ENCODE results near the gene SPEG.

DNA sequence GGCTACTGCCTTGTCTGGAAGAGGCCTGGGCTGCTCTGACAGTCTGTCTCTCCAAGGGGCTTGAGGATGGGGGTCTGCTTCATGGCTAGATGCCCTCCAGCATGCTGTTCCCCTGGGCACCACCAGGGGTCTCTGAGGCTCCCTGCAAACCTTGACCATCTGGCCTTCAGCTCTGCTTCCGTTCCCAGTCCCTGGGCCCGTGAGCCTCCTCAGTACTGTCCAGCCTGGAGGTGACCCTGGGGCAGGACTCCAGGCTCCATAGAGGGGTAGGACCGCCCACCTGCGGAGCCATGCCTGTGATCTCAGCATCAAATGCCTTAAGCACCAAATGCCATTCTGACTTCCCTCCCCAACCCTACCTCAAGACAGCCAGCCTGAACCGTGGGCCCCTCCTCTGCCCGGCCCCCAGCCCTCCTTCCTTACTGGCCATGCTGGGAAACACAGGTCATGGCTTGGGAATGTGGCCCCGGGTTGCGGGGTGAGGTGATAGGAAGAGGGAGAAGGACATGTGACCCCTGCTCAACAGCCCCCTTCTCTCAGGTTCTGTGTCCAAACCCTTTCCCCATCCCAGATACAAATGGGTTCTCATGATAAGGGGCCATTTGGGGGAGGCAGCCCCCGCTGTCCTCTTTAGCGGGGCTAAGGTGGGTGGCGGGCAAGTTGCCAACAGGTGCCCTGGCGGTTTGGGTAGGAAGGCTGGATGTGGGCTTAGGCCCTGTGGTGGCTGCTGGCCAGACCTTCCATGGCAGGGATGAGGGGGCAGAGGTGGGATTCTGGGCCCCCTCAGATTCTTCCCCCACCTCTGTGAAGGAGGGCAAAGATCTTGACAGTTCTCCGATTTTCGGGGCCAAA, 25.0 kb downstream of the SPEG start:
- TF ChIP-seq, protein P1, sequence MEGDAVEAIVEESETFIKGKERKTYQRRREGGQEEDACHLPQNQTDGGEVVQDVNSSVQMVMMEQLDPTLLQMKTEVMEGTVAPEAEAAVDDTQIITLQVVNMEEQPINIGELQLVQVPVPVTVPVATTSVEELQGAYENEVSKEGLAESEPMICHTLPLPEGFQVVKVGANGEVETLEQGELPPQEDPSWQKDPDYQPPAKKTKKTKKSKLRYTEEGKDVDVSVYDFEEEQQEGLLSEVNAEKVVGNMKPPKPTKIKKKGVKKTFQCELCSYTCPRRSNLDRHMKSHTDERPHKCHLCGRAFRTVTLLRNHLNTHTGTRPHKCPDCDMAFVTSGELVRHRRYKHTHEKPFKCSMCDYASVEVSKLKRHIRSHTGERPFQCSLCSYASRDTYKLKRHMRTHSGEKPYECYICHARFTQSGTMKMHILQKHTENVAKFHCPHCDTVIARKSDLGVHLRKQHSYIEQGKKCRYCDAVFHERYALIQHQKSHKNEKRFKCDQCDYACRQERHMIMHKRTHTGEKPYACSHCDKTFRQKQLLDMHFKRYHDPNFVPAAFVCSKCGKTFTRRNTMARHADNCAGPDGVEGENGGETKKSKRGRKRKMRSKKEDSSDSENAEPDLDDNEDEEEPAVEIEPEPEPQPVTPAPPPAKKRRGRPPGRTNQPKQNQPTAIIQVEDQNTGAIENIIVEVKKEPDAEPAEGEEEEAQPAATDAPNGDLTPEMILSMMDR (IDR thresholded peaks at IDR 0.05; ENCODE audit: low read depth, low read length): peak; percentile 64
- no peak for TF ChIP-seq EZH2phosphoT487 (IDR thresholded peaks at IDR 0.05; ENCODE audit: low read depth)

Measured in OCI-LY3 (cell line).